ENCODE results near the gene ST6GALNAC3. TPM values are rescaled to one million over a fixed set of nuclear protein-coding genes. Genes with fewer than 3 reads are reported as not detected.

ST6GALNAC3 gene
- total RNA-seq, 2 donors from 2014 or later, result 2.5 to 5.7 TPM

DNA sequence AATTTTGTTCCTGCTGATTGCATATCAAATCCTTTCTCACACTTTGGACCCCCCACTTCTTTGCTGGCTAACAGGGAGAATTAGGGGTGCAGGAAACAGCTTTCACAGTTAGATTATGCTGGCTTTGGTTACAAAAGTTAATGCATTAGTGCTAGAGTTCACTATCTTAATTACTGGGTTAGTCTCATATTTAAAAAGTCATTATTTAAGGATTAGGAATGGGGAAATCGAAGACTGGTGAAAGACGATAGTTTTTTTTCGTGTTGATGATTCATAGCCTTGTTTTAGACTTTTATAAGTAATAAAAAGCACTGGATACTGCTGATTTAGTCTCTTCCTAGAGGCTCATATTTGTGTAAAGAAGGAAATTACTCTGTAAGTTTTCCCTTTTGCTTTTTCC lies 11.6 kb downstream of the ST6GALNAC3 start:
- no peaks in the 10 kb centered on the region for H3K9me3 ChIP-seq
- H3K27ac ChIP-seq, result no peak overlapping the region
- no peaks in the 10 kb centered on the region for H3K27me3 ChIP-seq
- no peaks in the 10 kb centered on the region for H3K4me1 ChIP-seq
- no peak overlapping the region for H3K9ac ChIP-seq (ENCODE audit: low read depth in 2 of 2, low read length in 2 of 2)
- no peak overlapping the region for H3K4me3 ChIP-seq
- TF ChIP-seq, protein P1, sequence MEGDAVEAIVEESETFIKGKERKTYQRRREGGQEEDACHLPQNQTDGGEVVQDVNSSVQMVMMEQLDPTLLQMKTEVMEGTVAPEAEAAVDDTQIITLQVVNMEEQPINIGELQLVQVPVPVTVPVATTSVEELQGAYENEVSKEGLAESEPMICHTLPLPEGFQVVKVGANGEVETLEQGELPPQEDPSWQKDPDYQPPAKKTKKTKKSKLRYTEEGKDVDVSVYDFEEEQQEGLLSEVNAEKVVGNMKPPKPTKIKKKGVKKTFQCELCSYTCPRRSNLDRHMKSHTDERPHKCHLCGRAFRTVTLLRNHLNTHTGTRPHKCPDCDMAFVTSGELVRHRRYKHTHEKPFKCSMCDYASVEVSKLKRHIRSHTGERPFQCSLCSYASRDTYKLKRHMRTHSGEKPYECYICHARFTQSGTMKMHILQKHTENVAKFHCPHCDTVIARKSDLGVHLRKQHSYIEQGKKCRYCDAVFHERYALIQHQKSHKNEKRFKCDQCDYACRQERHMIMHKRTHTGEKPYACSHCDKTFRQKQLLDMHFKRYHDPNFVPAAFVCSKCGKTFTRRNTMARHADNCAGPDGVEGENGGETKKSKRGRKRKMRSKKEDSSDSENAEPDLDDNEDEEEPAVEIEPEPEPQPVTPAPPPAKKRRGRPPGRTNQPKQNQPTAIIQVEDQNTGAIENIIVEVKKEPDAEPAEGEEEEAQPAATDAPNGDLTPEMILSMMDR (IDR thresholded peaks at IDR 0.05), result no peak
- no peak for DNase-seq
- intact Hi-C loops (cut with DNase I), result no loop called here
- no peaks in the 10 kb centered on the region for H3K36me3 ChIP-seq

- H3K27me3 ChIP-seq, result no peaks in the 10 kb centered on the region
- H3K27ac ChIP-seq, result no peak overlapping the region
- H3K4me1 ChIP-seq, result no peaks in the 10 kb centered on the region
- H3K9me3 ChIP-seq, result no peaks in the 10 kb centered on the region
- H3K4me3 ChIP-seq, result no peak overlapping the region
- intact Hi-C loops (cut with DNase I), result no loop called here
- DNase-seq, result no peak
- no peak overlapping the region for H3K9ac ChIP-seq (ENCODE audit: low read depth in 2 of 2, low read length in 2 of 2)
- no peaks in the 10 kb centered on the region for H3K36me3 ChIP-seq
- TF ChIP-seq, protein P1 (IDR thresholded peaks at IDR 0.05), result no peak
These were observed 12.1 kb downstream of the ST6GALNAC3 start for GRCh38 chr1:76086597-76086996.

- Histone ChIP-seq H3K4me1 (no peaks in the 10 kb centered on the region), H3K9ac (ENCODE audit: low read depth in 2 of 2, low read length in 2 of 2) (no peak overlapping the region), H3K27ac (no peak overlapping the region), H3K9me3 (no peaks in the 10 kb centered on the region), H3K27me3 (no peaks in the 10 kb centered on the region), H3K36me3 (no peaks in the 10 kb centered on the region), H3K4me3 (no peak overlapping the region)
- intact Hi-C loops (cut with DNase I), result no loop called here
- TF ChIP-seq, protein P1 (IDR thresholded peaks at IDR 0.05), result no peak
- no peak for DNase-seq
These were observed 16.0 kb downstream of the ST6GALNAC3 start for GRCh38 chr1:76090283-76091203.

DNA sequence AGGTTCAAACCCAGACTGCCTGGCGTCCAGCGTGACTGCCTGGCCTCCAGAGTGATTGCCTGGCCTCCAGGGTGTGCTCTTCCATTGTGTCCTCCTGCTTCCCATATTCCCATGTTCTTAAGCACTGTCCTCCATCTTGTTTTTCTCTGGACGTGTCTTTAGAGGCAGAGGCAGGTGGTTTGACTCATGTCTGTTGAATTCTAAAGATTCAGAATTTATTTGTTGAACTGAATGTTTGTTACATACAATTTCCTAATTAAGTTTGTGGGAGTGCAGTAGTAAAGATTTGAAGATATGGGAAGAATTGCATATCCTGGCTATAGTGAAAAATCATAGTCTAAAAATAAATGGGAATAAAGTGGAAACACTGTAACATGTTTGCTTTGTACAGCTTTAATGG lies 18.3 kb downstream of the ST6GALNAC3 start:
- intact Hi-C loops (cut with DNase I), result no loop called here
- no peak overlapping the region for H3K9ac ChIP-seq (ENCODE audit: low read depth in 2 of 2, low read length in 2 of 2)
- no peaks in the 10 kb centered on the region for H3K4me1 ChIP-seq
- H3K27ac ChIP-seq, result no peak overlapping the region
- no peaks in the 10 kb centered on the region for H3K9me3 ChIP-seq
- H3K4me3 ChIP-seq, result no peak overlapping the region
- H3K36me3 ChIP-seq, result no peaks in the 10 kb centered on the region
- TF ChIP-seq, protein P1 (IDR thresholded peaks at IDR 0.05), result no peak
- H3K27me3 ChIP-seq, result no peaks in the 10 kb centered on the region
- no peak for DNase-seq

DNA sequence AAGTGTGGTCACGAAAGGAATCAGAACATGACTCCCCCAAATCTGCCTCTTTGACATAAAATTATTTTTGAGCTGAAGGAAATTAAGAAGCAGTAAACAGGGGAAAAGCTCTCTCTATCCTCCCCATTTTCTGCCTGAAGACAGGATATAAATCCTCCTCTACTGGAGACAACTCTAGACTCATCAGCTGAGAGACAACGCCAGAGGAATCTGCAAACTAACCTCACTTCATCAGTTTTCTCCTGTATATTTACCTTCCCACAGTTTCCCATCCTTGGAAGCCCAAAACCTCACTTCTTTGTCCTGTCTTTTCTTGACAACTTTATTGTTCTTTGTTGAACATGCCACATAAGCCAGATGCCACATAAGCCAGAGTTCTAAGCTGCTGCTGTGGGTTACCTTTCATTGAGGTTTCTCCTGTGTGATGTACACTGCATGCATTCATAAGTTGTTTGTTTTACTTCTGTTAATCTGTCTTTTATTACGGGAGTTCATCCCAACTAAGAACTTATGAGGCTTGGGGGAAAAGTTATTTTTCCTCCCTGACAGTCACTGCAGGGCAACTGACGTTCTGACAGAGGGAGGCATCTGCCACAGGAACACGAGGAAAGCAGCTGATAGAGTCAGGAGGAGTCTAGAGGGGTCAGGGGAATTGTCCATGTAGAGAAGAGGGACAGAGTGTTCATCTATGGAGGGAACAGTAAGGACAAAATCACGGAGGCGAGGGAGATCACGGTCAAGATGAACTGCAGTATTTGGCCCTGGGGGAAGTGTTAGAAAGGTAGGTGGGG lies 19.2 kb downstream of the ST6GALNAC3 start:
- Histone ChIP-seq H3K27me3 (no peaks in the 10 kb centered on the region), H3K27ac (no peak overlapping the region), H3K4me1 (no peaks in the 10 kb centered on the region), H3K36me3 (no peaks in the 10 kb centered on the region), H3K9ac (ENCODE audit: low read depth in 2 of 2, low read length in 2 of 2) (no peak overlapping the region), H3K4me3 (no peak overlapping the region), H3K9me3 (no peaks in the 10 kb centered on the region)
- no peak for DNase-seq
- TF ChIP-seq, protein P1 (IDR thresholded peaks at IDR 0.05), result no peak
- intact Hi-C loops (cut with DNase I), result no loop called here

Measured in colonic mucosa (tissue), 4 donors.